MG63 (cell line): ENCODE results near the gene FAM114A1. TPM values are rescaled to one million over a fixed set of nuclear protein-coding genes. Genes with fewer than 3 reads are reported as not detected.
"Not testable (repeated sequence)": the region's sequence is repeated elsewhere in the genome, so short reads cannot be mapped to it uniquely, and the experiment has no call there.

Source experiments
- DNase-seq: peaks from one replicate; pipeline ENCODE4 v3.0.0-alpha.2; 2020
- H3K27me3 ChIP-seq: fragments of 250-450 bp; sonication (Bioruptor Pico); 2 replicates; pipeline ENCODE4 v1.5.1; 2020; ENCODE audit warnings: mild to moderate bottlenecking, moderate library complexity
- H3K36me3 ChIP-seq: fragments of 250-450 bp; sonication (Bioruptor Pico); 2 replicates; pipeline ENCODE4 v1.5.1; 2020; ENCODE audit warnings: mild to moderate bottlenecking, moderate library complexity
- H3K4me3 ChIP-seq: fragments of 250-450 bp; sonication (Bioruptor Pico); 2 replicates; pipeline ENCODE4 v1.5.1; 2020; ENCODE audit warnings: mild to moderate bottlenecking, moderate library complexity
- H3K9me3 ChIP-seq: fragments of 250-450 bp; sonication (Bioruptor Pico); 2 replicates; pipeline ENCODE4 v1.5.1; 2020; ENCODE audit warnings: mild to moderate bottlenecking, moderate library complexity
- total RNA-seq: library from RNA; depleted of rRNA; stranded (reverse); fragments of >200 nt; shearing (Covaris generic); gene quantifications from 2 replicates; pipeline ENCODE4 v1.2.3, GENCODE V29; 2014; ENCODE audit warnings: low replicate concordance

FAM114A1 gene
- total RNA-seq, 1 experiment from 2014 or later, result 56.7 TPM

GRCh38 chr4:38939165-38939564, 71.6 kb downstream of the FAM114A1 start:
- Histone ChIP-seq H3K9me3 (no peaks in the 10 kb centered on the region), H3K36me3 (peaks cover 24% of the 10 kb centered on the region), H3K4me3 (no peak overlapping the region), H3K27me3 (no peaks in the 10 kb centered on the region)
- no peak for DNase-seq

GRCh38 chr4:38940476-38940875, 72.9 kb downstream of the FAM114A1 start:
- peaks cover 26% of the 10 kb centered on the region for H3K36me3 ChIP-seq
- H3K27me3 ChIP-seq, result no peaks in the 10 kb centered on the region
- no peak for DNase-seq
- no peak overlapping the region for H3K4me3 ChIP-seq
- no peaks in the 10 kb centered on the region for H3K9me3 ChIP-seq

- H3K27me3 ChIP-seq, DNase-seq, H3K4me3 ChIP-seq, H3K9me3 ChIP-seq: not testable (repeated sequence)
- peaks cover 22% of the 10 kb centered on the region for H3K36me3 ChIP-seq
These were observed 74.3 kb downstream of the FAM114A1 start for GRCh38 chr4:38941906-38942305.

- peaks cover 10% of the 10 kb centered on the region for H3K36me3 ChIP-seq
- DNase-seq, result no peak
These were observed 75.7 kb downstream of the FAM114A1 start for GRCh38 chr4:38943343-38943742.

GRCh38 chr4:38944440-38944839, 76.8 kb downstream of the FAM114A1 start:
- DNase-seq, result no peak
- Histone ChIP-seq H3K9me3 (no peaks in the 10 kb centered on the region), H3K36me3 (peaks cover 8% of the 10 kb centered on the region), H3K27me3 (no peaks in the 10 kb centered on the region), H3K4me3 (no peak overlapping the region)

More at GRCh38 chr4:38943343-38943742, 75.7 kb downstream of the FAM114A1 start:
- no peak overlapping the region for H3K4me3 ChIP-seq
- H3K27me3 ChIP-seq, result no peaks in the 10 kb centered on the region
- no peaks in the 10 kb centered on the region for H3K9me3 ChIP-seq

GRCh38 chr4:38946919-38947318, 79.3 kb downstream of the FAM114A1 start:
- H3K27me3 ChIP-seq, result no peaks in the 10 kb centered on the region
- no peaks in the 10 kb centered on the region for H3K9me3 ChIP-seq
- peaks cover 2% of the 10 kb centered on the region; the same call in 1 of the 2 replicates for H3K36me3 ChIP-seq
- no peak overlapping the region for H3K4me3 ChIP-seq
- DNase-seq, result no peak

- DNase-seq, result peak; percentile 83
- Histone ChIP-seq H3K4me3 (no peak overlapping the region), H3K27me3 (no peaks in the 10 kb centered on the region), H3K9me3 (no peaks in the 10 kb centered on the region), H3K36me3 (peaks cover 2% of the 10 kb centered on the region; the same call in 1 of the 2 replicates)
These were observed 80.9 kb downstream of the FAM114A1 start for GRCh38 chr4:38948551-38948950.

- H3K27me3 ChIP-seq, result no peaks in the 10 kb centered on the region
- H3K9me3 ChIP-seq, result no peaks in the 10 kb centered on the region
- H3K36me3 ChIP-seq, result no peaks in the 10 kb centered on the region; the same call in 1 of the 2 replicates
- no peak overlapping the region for H3K4me3 ChIP-seq
- DNase-seq, result peak; percentile 10
These were observed 81.9 kb downstream of the FAM114A1 start for GRCh38 chr4:38949411-38950051.

- DNase-seq, result no peak
- no peaks in the 10 kb centered on the region; the same call in 1 of the 2 replicates for H3K36me3 ChIP-seq
- H3K9me3 ChIP-seq, result no peaks in the 10 kb centered on the region
- H3K27me3 ChIP-seq, result no peaks in the 10 kb centered on the region
- no peak overlapping the region for H3K4me3 ChIP-seq
These were observed 82.6 kb downstream of the FAM114A1 start for GRCh38 chr4:38950159-38950558.

GRCh38 chr4:38950734-38951133, 83.1 kb downstream of the FAM114A1 start:
- no peaks in the 10 kb centered on the region for H3K9me3 ChIP-seq
- DNase-seq, result no peak

GRCh38 chr4:38951598-38951997, 84.0 kb downstream of the FAM114A1 start:
- no peaks in the 10 kb centered on the region for H3K27me3 ChIP-seq
- no peaks in the 10 kb centered on the region for H3K36me3 ChIP-seq
- no peaks in the 10 kb centered on the region for H3K9me3 ChIP-seq
- H3K4me3 ChIP-seq, result no peak overlapping the region
- no peak for DNase-seq

More at GRCh38 chr4:38950734-38951133, 83.1 kb downstream of the FAM114A1 start:
- Histone ChIP-seq H3K4me3 (no peak overlapping the region), H3K36me3 (no peaks in the 10 kb centered on the region), H3K27me3 (no peaks in the 10 kb centered on the region)

- Histone ChIP-seq H3K27me3 (no peaks in the 10 kb centered on the region), H3K36me3 (no peaks in the 10 kb centered on the region), H3K9me3 (no peaks in the 10 kb centered on the region), H3K4me3 (no peak overlapping the region)
- DNase-seq, result no peak
These were observed 84.4 kb downstream of the FAM114A1 start for GRCh38 chr4:38952017-38952416.

- no peaks in the 10 kb centered on the region for H3K36me3 ChIP-seq
- H3K9me3 ChIP-seq, result no peaks in the 10 kb centered on the region
- no peaks in the 10 kb centered on the region for H3K27me3 ChIP-seq
- DNase-seq, result no peak
- no peak overlapping the region for H3K4me3 ChIP-seq
These were observed 87.1 kb downstream of the FAM114A1 start for GRCh38 chr4:38954727-38955126.

- DNase-seq, result no peak
- no peaks in the 10 kb centered on the region for H3K36me3 ChIP-seq
These were observed 88.4 kb downstream of the FAM114A1 start for GRCh38 chr4:38955957-38956356.

GRCh38 chr4:38957261-38957815, 89.7 kb downstream of the FAM114A1 start:
- no peak for DNase-seq
- no peaks in the 10 kb centered on the region for H3K36me3 ChIP-seq
- H3K27me3 ChIP-seq, result no peaks in the 10 kb centered on the region
- no peaks in the 10 kb centered on the region for H3K9me3 ChIP-seq
- no peak overlapping the region for H3K4me3 ChIP-seq

More at GRCh38 chr4:38955957-38956356, 88.4 kb downstream of the FAM114A1 start:
- H3K9me3 ChIP-seq, result no peaks in the 10 kb centered on the region
- H3K27me3 ChIP-seq, result no peaks in the 10 kb centered on the region
- H3K4me3 ChIP-seq, result no peak overlapping the region

GRCh38 chr4:38957893-38958292, 90.3 kb downstream of the FAM114A1 start:
- no peaks in the 10 kb centered on the region for H3K9me3 ChIP-seq
- no peak overlapping the region for H3K4me3 ChIP-seq
- no peaks in the 10 kb centered on the region for H3K27me3 ChIP-seq
- H3K36me3 ChIP-seq, result no peaks in the 10 kb centered on the region
- DNase-seq, result no peak

- no peaks in the 10 kb centered on the region for H3K36me3 ChIP-seq
- H3K9me3 ChIP-seq, result no peaks in the 10 kb centered on the region
- no peaks in the 10 kb centered on the region for H3K27me3 ChIP-seq
- DNase-seq, result no peak
- no peak overlapping the region for H3K4me3 ChIP-seq
These were observed 91.0 kb downstream of the FAM114A1 start for GRCh38 chr4:38958453-38959190.
